H9 (cell line): ENCODE data around the gene TADA2A. TPM values are rescaled to one million over a fixed set of nuclear protein-coding genes. Genes with fewer than 3 reads are reported as not detected.

ENCODE experiments used
- DNase-seq: peaks from one replicate; pipeline ENCODE4 v3.0.0-alpha.2; 2017
- H2AFZ ChIP-seq: one replicate; pipeline ENCODE4 v1.6.1; 2013; ENCODE audit warnings: mild to moderate bottlenecking, low read length, control low read depth, moderate library complexity
- H2AK5ac ChIP-seq: 2 replicates; pipeline ENCODE4 v1.6.1; 2013; ENCODE audit warnings: low read length, control low read depth, mixed read lengths; ENCODE audit not compliant: insufficient read length
- H2BK120ac ChIP-seq: one replicate; pipeline ENCODE4 v1.6.1; 2013; ENCODE audit warnings: low read depth, mild to moderate bottlenecking, low read length, control low read depth, inconsistent platforms; ENCODE audit not compliant: poor library complexity, severe bottlenecking
- H2BK12ac ChIP-seq: 2 replicates; pipeline ENCODE4 v1.6.1; 2013; ENCODE audit warnings: low read length, control low read depth, mixed read lengths, low read depth; ENCODE audit not compliant: insufficient read length
- H2BK15ac ChIP-seq: 2 replicates; pipeline ENCODE4 v1.6.1; 2013; ENCODE audit warnings: low read depth, low read length, control low read depth
- H2BK20ac ChIP-seq: one replicate; pipeline ENCODE4 v1.6.1; 2013; ENCODE audit warnings: low read depth, mild to moderate bottlenecking, low read length, control low read depth, inconsistent platforms; ENCODE audit not compliant: poor library complexity, severe bottlenecking
- H2BK5ac ChIP-seq: 2 replicates; pipeline ENCODE4 v1.6.1; 2013; ENCODE audit warnings: low read length, control low read depth, mixed read lengths; ENCODE audit not compliant: insufficient read length
- H3K14ac ChIP-seq: 2 replicates; pipeline ENCODE4 v1.6.1; 2013; ENCODE audit warnings: low read length, control low read depth; ENCODE audit not compliant: insufficient read depth
- H3K18ac ChIP-seq: 2 replicates; pipeline ENCODE4 v1.6.1; 2013; ENCODE audit warnings: low read depth, mild to moderate bottlenecking, mixed read lengths, low read length, control low read depth; ENCODE audit not compliant: insufficient read length
- H3K23ac ChIP-seq: 2 replicates; pipeline ENCODE4 v1.6.1; 2013; ENCODE audit warnings: low read length, control low read depth, mixed read lengths, low read depth; ENCODE audit not compliant: insufficient read length
- H3K23me2 ChIP-seq: 2 replicates; pipeline ENCODE4 v1.6.1; 2013; ENCODE audit warnings: low read depth, mild to moderate bottlenecking, mixed read lengths, low read length, control low read depth; ENCODE audit not compliant: insufficient read length, poor library complexity, severe bottlenecking
- H3K27ac ChIP-seq: 2 replicates; pipeline ENCODE4 v1.5.1; 2013; ENCODE audit warnings: low read length, control low read depth, mixed read lengths, low read depth; ENCODE audit not compliant: insufficient read length
- H3K27me3 ChIP-seq: 2 replicates; pipeline ENCODE4 v1.6.1; 2013; ENCODE audit warnings: low read length, control low read depth, inconsistent platforms; ENCODE audit not compliant: insufficient read depth
- H3K4ac ChIP-seq: 2 replicates; pipeline ENCODE4 v1.6.1; 2013; ENCODE audit warnings: low read depth, mild to moderate bottlenecking, control low read depth, inconsistent platforms, low read length, moderate library complexity
- H3K4me1 ChIP-seq: 2 replicates; pipeline ENCODE4 v1.6.1; 2013; ENCODE audit warnings: low read length, control low read depth, inconsistent platforms; ENCODE audit not compliant: insufficient read depth
- H3K4me2 ChIP-seq: 2 replicates; pipeline ENCODE4 v1.6.1; 2013; ENCODE audit warnings: low read length, control low read depth, mixed read lengths; ENCODE audit not compliant: insufficient read length, insufficient read depth
- H3K56ac ChIP-seq: 2 replicates; pipeline ENCODE4 v1.6.1; 2013; ENCODE audit warnings: low read depth, mild to moderate bottlenecking, mixed read lengths, low read length, control low read depth; ENCODE audit not compliant: insufficient read length
- H3K79me1 ChIP-seq: 2 replicates; pipeline ENCODE4 v1.6.1; 2013; ENCODE audit warnings: low read depth, mild to moderate bottlenecking, moderate library complexity, low read length, control low read depth, inconsistent platforms; ENCODE audit not compliant: insufficient read depth, poor library complexity, severe bottlenecking
- H3K79me2 ChIP-seq: 2 replicates; pipeline ENCODE4 v1.6.1; 2013; ENCODE audit warnings: low read length, control low read depth, inconsistent platforms; ENCODE audit not compliant: insufficient read depth
- H3K9ac ChIP-seq: 2 replicates; pipeline ENCODE4 v1.6.1; 2013; ENCODE audit warnings: low read length, control low read depth, mixed read lengths; ENCODE audit not compliant: insufficient read length; ENCODE audit errors: extremely low read depth
- H3K9me3 ChIP-seq: one replicate; pipeline ENCODE4 v1.6.1; 2013; ENCODE audit warnings: low read depth, low read length, inconsistent platforms; ENCODE audit not compliant: control insufficient read depth
- H3T11ph ChIP-seq: one replicate; pipeline ENCODE4 v1.6.1; 2013; ENCODE audit warnings: mild to moderate bottlenecking, low read length, control low read depth, inconsistent platforms
- H4K20me1 ChIP-seq: one replicate; pipeline ENCODE4 v1.6.1; 2013; ENCODE audit not compliant: control insufficient read depth, insufficient read length, insufficient read depth
- H4K5ac ChIP-seq: 2 replicates; pipeline ENCODE4 v1.6.1; 2013; ENCODE audit warnings: low read depth, mild to moderate bottlenecking, mixed read lengths, low read length, control low read depth; ENCODE audit not compliant: insufficient read length
- H4K8ac ChIP-seq: replicated peaks from 2 replicates; pipeline ENCODE4 v1.6.1; 2013; ENCODE audit warnings: low read length, control low read depth, mixed read lengths, low read depth; ENCODE audit not compliant: insufficient read length
- H4K91ac ChIP-seq: 2 replicates; pipeline ENCODE4 v1.6.1; 2013; ENCODE audit warnings: low read depth, mild to moderate bottlenecking, moderate library complexity, mixed read lengths, low read length, control low read depth; ENCODE audit not compliant: insufficient read length
- H3K27ac Mint-ChIP-seq, 3 experiments: 2 replicates in 2 of 3; 3 replicates in 1 of 3; pipeline ENCODE4 v1.8.0; 2020 to 2021; ENCODE audit warnings: mixed read lengths in 3 of 3, mild to moderate bottlenecking in 1 of 3, moderate library complexity in 1 of 3
- H3K27me3 Mint-ChIP-seq: 2 replicates; pipeline ENCODE4 v1.8.0; 2021; ENCODE audit warnings: low read depth, mild to moderate bottlenecking, moderate library complexity, mixed read lengths
- H3K36me3 Mint-ChIP-seq, 3 experiments: 2 replicates in 2 of 3; 3 replicates in 1 of 3; pipeline ENCODE4 v1.8.0; 2020 to 2021; ENCODE audit warnings: low read depth in 3 of 3, mixed read lengths in 3 of 3; ENCODE audit not compliant: insufficient read depth in 1 of 3
- H3K4me1 Mint-ChIP-seq, 2 experiments: 2 replicates each; pipeline ENCODE4 v1.8.0; 2020; ENCODE audit warnings: mixed read lengths in 2 of 2
- H3K4me3 Mint-ChIP-seq, 2 experiments: 2 replicates in 1 of 2; 3 replicates in 1 of 2; pipeline ENCODE4 v1.8.0; 2020 to 2021; ENCODE audit warnings: mild to moderate bottlenecking in 2 of 2, mixed read lengths in 2 of 2, moderate library complexity in 1 of 2
- H3K9me3 Mint-ChIP-seq, 2 experiments: 2 replicates in 1 of 2; 3 replicates in 1 of 2; pipeline ENCODE4 v1.8.0; 2020; ENCODE audit warnings: mild to moderate bottlenecking in 2 of 2, mixed read lengths in 2 of 2, moderate library complexity in 1 of 2
- CTCF ChIP-seq: fragments of 200-600 bp; sonication (generic); conservative IDR thresholded peaks from 3 replicates; pipeline ENCODE4 v1.8.0; 2021; ENCODE audit warnings: antibody characterized with exemption, mild to moderate bottlenecking
- WGBS: extraction: QIAGEN DNeasy Blood & Tissue Kit; methylation state at CpG from one replicate; pipeline ENCODE4 v1.1.7; 2013; ENCODE audit warnings: missing lambda C conversion rate, low lambda C conversion rate, mixed read lengths; ENCODE audit not compliant: insufficient read length; ENCODE audit errors: extremely low coverage; 5-methylcytosine and 5-hydroxymethylcytosine counted together
- total RNA-seq: library from RNA; stranded (reverse); gene quantifications from 2 replicates; pipeline ENCODE4 v1.2.1, GENCODE V29; 2021

Gene TADA2A
- total RNA-seq, 1 experiment from 2014 or later = 20.9 TPM

DNA sequence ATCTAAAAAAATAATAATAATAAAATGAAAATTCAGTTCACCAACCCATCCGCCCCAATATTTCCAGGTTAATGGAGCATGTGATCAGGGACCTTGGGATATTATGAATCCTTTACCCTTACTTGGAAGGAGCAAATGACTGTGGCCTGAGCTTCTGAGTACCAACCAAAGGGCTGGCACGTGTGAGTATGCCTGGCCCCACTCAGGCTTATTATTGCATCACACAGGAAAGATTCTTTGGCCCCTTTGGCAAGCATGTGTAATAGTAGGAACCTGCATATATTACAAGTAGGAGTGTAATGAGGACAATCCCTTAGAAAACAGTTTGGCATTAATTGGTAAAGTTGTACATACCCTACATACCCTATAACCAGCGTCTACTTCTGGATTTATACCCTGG is 38.1 kb upstream of the TADA2A start:
- Histone ChIP-seq H2BK5ac (no peak overlapping the region), H4K5ac (no peak overlapping the region), H3K4ac (no peak overlapping the region), H3T11ph (no peak overlapping the region), H3K23ac (no peak overlapping the region), H2AK5ac (no peak overlapping the region), H4K91ac (no peak overlapping the region), H4K20me1 (no peaks in the 10 kb centered on the region), H2BK120ac (no peak overlapping the region), H3K27me3 (no peaks in the 10 kb centered on the region), H3K18ac (no peak overlapping the region), H3K56ac (no peak overlapping the region), H2BK12ac (no peak overlapping the region), H3K79me1 (no peaks in the 10 kb centered on the region), H3K9me3 (no peaks in the 10 kb centered on the region), H3K14ac (no peak overlapping the region), H2BK15ac (no peak overlapping the region), H3K79me2 (no peaks in the 10 kb centered on the region), H3K4me2 (no peak overlapping the region), H3K9ac (no peak overlapping the region), H2AFZ (no peak overlapping the region), H4K8ac (no peak overlapping the region), H3K27ac (no peak overlapping the region), H3K23me2 (no peaks in the 10 kb centered on the region), H2BK20ac (no peak overlapping the region), H3K4me1 (no peaks in the 10 kb centered on the region; the same call in 1 of the 2 replicates)
- Mint-ChIP-seq H3K36me3 (no peaks in the 10 kb centered on the region; a peak in 1 of 7 replicates), H3K27me3 (no peaks in the 10 kb centered on the region), H3K27ac (no peak overlapping the region), H3K4me1 (peaks cover 0 to 6% of the 10 kb centered on the region in 2 experiments; a peak in 1 of 4 replicates), H3K9me3 (no peaks in the 10 kb centered on the region), H3K4me3 (no peak overlapping the region)
- DNase-seq = no peak
- TF ChIP-seq CTCF = no peak
- no CpG with 5 or more reads among the region's 3 CpGs for WGBS
